Endometrial microvascular endothelial cells (primary cell): ENCODE data around the gene AGK. TPM values are rescaled to one million over a fixed set of nuclear protein-coding genes. Genes with fewer than 3 reads are reported as not detected.

Source experiments
- in situ Hi-C: cut with HindIII; loops from 2 replicates; pipeline ENCODE4 v1.10.0; 2017; ENCODE audit warnings: low sequenced_read_pairs, low pct_unique_long_range_greater_than_20kb; ENCODE audit errors: inconsistent ontology term
- total RNA-seq: library from RNA; depleted of rRNA; stranded (reverse); fragments of >200 nt; gene quantifications from one replicate; pipeline ENCODE4 v1.2.3, GENCODE V29; 2015; ENCODE audit errors: inconsistent ontology term

The AGK gene, protein sequence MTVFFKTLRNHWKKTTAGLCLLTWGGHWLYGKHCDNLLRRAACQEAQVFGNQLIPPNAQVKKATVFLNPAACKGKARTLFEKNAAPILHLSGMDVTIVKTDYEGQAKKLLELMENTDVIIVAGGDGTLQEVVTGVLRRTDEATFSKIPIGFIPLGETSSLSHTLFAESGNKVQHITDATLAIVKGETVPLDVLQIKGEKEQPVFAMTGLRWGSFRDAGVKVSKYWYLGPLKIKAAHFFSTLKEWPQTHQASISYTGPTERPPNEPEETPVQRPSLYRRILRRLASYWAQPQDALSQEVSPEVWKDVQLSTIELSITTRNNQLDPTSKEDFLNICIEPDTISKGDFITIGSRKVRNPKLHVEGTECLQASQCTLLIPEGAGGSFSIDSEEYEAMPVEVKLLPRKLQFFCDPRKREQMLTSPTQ
- total RNA-seq: 44.9 TPM

DNA sequence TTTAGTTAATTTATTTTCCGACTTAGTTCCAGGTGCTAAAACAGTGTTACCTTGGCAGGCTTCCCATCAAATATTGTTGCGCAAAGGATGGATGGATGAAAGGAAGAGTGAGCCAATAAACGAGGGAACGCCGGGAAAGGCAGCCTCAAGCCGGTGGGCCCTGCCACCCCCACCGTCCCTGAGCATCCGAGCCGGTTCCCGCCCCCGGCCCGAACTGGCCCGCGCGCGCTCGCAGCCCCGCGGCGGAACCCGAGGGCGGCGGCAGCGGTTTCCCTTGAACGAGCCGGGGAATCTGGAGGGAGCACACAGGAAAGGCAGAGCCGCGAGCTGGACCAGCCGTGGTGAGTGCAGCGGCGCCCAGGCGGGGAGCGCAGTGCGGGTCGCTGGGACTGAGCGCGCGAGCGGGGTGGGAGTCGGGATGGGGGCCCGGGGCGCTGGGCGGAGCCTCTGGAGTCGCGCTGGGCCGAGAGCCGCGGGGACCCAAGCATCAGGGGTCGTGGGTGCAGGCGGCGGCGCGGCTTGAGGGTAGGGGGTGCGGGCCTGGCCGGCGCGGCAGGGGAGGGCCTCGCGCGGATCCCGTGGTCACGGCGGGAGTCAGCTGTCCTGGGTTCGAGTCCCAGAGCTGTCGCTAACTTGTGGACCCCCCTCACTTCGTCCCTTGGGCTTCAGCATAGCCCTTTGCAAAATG, at the start of gene AGK:
Gene AGK (plus strand): TSS at position 317 of the 688 bp plus-strand sequence. CDS start 4,057 bp downstream, outside the sequence.
- in situ Hi-C loops: no loop called here

DNA sequence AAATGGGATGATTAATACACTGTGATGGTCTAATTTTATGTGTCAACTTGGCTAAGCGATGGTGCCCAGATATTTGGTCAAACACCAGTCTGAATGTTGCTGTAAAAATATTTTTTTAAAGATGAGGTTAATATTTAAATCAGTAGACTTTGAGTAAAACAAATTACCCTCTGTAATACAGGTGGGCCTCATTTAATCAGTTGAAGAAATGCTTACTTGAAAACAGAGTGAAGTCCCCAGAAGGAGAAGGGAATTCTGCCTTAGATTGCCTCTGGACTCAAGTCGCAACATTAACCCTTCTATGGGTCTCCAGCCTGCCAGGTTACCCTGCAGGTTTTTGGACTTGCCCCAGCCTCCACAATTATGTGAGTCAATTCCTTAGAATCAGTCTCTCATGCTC, 49.8 kb upstream of the AGK start:
- in situ Hi-C loops: no loop called here

DNA sequence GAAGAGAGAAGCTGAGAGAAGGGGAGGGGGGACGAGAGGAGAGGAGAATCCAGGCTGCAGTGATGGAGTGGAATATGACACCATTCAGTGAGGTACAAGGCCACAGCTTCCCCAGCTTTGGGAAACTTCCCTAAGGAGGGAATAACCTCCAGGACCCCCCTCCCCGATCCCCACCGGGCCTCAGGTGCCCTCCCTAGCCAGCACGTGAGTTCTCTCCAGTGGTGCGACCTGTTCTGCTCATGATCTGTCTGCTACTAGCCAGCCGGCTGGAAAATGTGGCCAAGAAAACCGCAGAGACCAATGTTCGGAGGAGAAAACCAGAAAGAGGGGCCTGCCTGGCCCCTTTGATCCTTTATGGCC, 39.9 kb upstream of the AGK start:
- in situ Hi-C loops: no loop called here

DNA sequence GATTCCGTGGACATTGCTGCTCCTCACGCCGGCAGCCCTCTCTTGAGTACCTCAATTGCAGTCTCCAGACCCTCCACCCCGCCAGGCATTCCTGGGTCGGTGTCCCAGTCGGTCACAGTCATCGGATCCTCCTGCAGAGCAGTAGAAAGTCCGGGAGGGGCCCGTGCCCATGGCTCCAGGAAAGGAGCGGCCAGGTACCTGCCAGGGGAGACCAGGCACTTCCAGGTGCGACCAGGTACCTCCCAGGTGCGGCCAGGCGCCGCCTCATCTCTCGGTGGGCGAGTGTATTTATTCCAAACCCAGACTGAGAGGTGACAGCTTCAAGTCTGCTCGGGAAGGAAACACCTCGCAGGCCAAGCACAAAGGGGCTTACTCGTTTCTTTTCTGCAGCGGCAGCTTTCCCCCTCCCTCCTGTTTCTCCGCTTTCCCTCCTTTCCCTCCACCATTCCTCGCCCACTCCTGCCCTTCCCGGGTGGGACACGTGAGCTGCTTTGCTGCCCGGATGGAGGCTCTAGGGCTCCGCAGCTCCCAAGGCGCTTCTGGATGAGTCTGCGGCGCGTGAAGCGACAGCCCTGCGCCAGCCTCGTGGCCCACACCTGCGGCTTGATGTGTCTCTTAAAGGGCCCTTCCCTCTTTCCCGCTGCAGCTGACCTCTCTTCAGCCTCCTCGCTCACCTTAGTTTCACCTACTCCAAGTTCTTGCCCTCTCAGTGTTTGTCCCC, 39.4 kb upstream of the AGK start:
- in situ Hi-C loops: no loop called here

DNA sequence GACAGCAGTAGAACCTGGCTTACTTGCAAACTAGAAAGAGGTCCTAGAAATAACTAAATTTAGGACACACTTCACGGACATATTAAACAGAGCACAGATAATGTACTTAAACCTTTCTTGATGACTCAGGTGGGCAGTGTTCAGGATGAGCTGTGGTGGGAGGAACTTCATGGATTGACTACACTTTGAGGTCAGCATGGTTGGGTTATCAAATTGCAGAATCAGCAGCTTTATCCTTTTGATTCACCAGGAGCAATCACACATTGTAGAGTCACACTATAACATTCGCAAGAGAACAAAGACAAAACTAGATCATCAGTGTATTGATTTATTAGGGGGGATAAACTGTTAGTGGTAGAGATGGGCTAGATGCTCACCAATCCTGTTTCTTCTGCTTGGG, 38.6 kb upstream of the AGK start:
- in situ Hi-C loops: no loop called here

DNA sequence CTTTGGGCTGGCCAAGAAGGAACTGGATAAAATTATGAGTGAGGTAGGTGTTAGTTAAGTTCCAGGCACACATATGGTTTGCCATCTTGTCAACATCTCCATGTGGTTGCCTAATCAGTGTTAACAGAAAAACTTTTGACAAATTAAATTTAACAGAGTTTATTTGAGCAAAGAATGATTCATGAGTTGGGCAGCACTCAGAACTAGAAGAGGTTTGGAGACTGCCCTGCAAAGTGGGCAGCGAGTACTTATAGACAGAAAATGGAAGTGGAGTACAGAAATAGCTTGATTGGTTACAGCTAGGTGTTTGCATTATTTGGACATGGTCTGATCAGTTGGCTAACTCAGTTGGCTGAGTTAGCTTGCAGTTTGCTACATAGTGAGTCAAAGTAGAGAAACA, 37.5 kb upstream of the AGK start:
- in situ Hi-C loops: no loop called here

DNA sequence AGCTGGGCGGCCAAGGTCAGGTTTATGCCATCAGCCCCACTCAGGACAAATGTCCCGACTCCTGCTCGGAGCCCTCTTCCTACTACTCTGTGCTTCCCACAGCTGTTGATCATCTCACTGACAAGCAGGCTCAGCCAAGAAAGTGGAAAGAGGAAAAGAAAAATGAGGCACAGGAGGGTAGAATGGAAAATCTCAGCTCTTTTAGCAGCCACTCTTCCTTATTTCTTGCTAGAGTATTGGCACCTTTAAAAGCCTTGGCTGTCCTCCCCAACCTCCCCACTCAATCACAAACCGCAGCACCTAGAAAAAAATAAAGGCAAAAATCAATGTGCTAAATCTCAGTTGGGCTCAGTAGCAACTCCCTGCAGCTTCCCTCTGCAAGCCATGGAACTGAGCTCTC, 35.3 kb upstream of the AGK start:
- in situ Hi-C loops: no loop called here

DNA sequence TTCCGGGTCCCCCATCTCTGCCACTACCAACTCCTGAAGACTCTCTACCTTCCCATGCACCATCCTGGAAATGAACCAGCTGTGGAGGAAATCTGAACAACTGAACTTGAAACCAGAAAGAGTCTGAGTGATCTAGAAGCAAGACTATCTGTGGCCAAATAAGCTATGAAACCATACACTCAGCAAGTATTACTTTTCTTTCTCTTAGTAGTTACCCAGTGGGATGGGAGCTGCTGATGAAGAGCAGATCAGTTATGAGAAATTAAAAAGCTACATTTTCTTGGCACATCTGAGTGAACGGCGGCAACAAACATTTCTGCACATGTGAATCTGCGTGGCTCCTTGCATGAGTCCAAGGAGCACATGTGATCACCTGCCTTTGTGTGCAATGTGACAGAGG, 31.6 kb upstream of the AGK start:
- in situ Hi-C loops: no loop called here

DNA sequence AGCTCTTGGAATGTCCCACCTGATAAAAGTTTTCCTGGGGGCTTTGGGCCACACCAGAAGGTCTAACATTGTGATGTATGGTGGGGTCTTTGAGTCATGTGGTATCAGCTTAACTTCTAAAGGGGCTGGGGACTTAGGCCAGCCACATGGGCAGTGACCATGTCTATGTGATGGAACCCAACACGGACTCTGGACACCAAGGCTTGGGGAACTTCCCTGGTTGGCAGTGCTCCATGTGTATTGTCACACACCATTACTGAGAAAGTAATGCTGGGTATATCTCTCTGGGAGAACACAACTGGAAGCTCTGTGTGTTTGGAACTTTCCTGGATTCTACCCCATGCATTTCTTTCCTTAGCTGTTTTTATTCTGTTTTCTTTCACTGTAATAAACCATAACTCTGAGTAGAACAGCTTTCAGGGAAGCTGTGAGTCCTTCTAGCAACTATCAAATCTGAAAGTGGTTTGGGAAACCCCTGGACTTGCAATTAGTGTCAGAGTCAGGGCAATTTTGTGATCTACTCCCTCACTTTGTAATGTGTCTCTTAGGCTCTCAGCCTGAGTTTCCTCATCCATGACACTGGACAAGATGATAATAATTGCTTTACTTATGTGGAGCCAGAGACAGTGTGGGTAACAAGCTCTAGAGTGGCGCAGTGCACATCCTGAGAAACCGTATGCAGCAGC, 28.4 kb upstream of the AGK start:
- in situ Hi-C loops: no loop called here

DNA sequence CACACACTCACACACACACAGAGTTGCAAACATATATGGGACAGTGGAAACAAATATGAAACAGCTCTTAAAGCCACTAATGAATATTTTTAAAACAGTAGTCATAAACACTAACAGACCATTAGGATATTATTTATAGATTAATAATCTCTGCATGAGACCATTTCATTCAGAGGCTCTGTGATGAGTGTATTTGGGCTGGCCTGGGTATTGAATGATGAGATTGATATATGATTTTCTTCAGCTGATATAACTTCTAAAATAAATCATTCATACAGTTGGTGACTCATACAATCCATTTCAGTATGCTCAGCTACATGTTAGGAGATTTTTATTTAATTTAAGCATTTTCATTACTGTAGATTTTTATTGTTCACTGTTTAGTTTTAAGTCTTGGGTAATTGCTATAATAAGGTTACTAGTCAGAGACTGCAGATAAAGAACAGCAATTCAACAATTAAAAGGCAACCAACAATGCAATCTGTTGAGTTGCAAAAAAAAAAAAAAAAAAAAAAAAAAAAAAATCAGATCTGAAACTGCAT, 25.2 kb upstream of the AGK start:
- in situ Hi-C loops: no loop called here

DNA sequence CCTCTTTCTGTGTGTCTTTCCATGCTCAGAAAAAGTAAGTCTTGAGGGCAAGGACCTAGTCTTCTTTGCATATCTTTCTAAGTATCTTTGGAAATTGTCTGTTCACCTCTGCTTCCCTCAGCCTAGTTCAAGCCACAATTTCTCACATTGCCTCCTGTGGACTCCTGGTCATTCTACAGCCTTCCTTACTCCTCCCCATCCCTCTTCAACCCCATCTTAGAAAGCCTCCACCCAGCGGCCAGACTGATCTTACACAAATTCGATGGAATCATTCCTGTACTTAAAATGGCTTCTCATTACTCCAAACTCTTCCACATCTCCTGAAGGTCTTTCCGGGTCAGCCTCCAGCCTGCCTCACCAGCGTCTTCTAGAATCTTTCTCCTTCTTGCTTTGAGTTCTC, 24.1 kb upstream of the AGK start:
- in situ Hi-C loops: no loop called here

DNA sequence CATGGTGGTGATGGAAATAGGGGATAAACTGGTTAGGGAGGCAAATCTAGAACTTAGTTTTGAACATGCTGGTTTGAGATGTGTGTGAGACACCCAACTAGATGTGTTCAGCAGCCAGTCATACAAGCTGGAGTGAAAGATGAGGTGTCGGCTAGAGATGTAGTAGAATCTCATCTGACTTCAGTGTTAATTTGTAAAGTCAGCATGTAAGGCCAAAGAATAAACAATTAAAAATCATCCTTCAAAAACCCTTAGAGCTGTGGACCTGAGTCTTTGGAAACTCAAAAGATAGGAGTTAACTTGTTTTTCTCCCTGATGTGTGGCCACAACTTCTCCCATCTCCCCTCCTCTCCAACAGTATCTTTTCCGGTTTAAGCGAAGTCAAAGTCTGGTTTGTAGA, 22.8 kb upstream of the AGK start:
- in situ Hi-C loops: no loop called here

DNA sequence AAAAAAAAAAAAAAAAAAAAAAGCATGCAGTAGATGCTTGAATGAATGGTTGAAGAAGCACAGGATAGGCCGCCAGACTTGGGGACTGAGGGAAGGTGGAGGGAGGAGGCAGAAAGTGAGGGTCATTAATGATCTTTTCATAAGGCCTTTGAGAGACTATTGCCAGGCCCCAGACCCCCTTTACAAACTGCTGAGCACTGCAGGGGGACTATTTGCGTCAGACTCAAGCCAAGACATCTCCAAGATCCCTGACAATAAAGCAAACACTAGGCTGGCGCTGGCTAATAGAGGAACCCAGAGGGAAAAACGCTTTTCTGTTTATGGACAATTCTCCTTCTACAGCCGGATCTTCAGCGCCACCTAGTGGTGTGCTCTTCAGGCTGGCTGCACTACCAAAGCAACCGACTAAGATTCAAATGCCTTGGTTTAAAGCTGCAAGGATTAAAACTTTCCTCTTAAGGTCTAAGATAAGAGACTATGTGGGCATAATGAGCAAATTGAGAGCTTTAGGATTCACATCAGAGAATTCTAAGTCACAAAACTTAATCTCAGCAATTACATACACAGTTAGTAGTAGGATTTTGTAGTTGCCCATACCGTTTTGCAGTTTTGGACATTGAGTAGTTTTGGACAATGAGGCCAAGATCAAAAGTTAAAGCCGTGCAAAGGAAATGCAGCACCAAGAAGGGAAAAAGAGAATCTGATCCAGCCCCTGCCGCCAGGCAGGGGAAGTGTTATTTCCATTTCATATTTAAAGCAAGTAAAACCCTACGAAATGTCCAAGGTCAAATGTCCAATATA, 17.9 kb upstream of the AGK start:
- in situ Hi-C loops: no loop called here

DNA sequence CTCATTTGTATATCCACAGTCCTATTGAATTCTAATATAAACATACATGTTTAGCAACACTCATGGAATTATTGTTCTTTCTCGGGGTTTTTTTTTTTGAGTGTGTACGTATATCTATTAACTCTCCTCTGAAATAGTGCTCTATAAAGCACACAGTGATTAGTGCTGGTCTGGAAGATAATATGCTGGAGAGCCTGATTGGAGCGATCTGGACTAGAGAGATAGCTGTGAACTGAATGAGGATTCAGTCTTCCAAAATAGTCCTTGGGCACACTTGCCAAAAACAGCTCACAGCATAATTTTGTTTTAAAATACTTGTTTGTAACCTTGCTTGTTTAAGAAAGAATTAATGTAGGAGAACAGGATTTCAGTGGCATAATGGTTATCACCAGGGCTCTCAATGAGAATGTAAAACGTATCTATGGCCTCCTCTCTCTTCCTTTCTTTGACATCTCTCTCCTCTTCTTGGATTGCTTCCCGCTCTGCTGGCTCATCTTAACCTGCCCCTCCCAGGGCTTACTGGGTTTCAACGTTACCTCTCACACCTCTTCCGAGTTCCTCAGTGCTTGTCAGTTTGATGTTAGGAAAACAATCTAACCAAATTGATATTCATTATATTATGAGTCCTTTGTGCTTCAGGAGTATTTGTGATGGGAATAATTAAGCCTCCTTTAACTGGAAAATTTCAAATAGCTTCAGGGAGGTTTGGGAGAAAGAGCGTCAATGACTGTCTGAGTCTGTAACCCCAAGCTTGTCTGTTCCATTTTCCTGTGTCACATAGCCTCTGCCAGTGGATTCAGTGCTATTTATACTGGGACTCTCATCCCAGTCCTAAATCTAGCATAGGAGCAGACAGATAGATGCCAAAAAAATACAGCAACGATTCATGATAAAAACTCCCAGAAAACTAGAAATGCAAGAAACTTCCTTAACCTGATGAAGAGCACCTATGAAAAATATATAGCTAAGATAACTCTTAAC, 16.2 kb upstream of the AGK start:
- in situ Hi-C loops: no loop called here

DNA sequence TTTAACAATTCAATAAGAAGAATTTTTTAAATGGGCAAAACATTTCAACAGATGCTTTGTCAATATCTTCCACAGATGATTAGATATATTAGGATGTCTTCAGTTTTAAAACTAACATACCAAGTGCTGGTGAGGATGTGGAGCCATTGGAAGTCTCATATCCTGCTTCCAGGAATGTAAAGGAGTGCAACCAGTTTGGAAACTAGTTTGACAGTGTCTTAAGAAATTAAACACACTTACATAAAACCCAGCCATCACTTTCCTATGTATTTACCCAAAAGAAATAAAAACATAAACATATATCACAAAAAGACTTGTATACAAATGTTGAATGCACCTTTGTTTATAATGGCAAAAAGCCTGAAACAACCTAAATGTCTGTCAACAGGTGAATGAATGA, 13.3 kb upstream of the AGK start:
- in situ Hi-C loops: no loop called here

DNA sequence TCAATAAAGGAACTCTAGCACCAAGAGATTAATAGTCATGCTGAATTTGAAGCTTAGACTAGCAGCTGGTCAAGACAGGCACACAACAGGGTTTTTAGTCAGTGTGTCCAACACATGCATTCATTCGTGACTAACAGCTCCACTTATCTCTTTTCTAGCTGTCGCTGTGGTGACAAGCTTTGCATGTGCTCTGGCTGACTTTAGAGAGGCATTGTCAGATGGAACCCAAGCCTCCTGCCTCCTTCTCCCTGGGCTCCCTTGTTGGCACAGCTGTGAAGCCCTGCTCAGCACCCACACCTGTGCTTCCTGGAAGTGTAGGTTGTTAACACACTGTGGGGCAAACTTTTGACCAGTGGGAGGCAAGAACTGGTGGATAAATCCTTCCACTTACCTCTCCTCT, 9.8 kb upstream of the AGK start:
- in situ Hi-C loops: no loop called here

DNA sequence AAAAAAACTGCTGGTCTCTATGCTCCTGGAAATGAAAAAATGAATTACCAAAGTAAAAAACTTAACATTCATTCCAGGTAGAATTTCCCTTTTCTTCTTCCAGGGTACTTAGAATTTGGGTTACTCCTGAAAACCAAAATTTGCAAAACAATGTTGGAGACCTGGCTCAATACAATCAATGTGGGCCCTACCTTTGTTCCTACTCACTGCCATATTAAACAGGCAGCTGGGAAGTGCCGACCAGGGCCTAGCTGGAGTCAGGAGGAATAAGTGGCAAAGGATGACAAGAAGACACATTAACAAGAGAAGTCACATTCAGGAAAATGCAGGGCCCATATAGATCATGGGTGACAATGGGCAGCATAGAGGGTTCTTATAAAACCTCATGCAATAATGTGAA, 6.4 kb upstream of the AGK start:
- in situ Hi-C loops: no loop called here
